ENCODE data around the gene ZNF74.
"Not testable (repeated sequence)": the region's sequence is repeated elsewhere in the genome, so short reads cannot be mapped to it uniquely, and the experiment has no call there.

The ZNF74 gene

DNA sequence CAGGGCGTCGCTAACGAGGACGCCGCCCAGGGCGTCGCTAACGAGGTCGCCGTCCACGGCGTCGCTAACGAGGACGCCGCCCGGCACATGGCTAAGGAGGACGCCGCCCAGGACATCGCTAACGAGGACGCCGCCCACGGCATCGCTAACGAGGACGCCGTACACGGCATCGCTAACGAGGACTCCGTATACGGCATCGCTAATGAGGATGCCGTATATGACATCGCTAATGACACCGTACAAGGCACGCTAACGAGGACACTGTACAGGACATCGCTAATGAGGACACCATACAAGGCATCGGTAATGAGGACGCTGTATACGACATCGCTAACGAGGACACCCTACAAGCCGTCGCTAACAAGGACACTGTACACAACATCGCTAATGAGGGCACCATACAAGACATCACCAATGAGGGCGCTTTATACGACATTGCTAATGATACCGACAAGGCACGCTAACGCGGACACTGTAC lies 32.2 kb upstream of the ZNF74 start:
- H3K36me3 ChIP-seq (ENCODE audit: insufficient read depth, low read length); H3K4me1 ChIP-seq (ENCODE audit: insufficient read depth, low read length); H3K4me3 ChIP-seq (ENCODE audit: low read length); H3K9ac ChIP-seq (ENCODE audit: low read depth, low read length); H3K27ac ChIP-seq (ENCODE audit: low read depth, low read length); H3K9me3 ChIP-seq (ENCODE audit: insufficient read depth, low read depth, low read length); H3K27me3 ChIP-seq (ENCODE audit: insufficient read depth, low read length): not testable (repeated sequence)
- WGBS = 94% methylated on average over 54 of the region's 54 CpGs

DNA sequence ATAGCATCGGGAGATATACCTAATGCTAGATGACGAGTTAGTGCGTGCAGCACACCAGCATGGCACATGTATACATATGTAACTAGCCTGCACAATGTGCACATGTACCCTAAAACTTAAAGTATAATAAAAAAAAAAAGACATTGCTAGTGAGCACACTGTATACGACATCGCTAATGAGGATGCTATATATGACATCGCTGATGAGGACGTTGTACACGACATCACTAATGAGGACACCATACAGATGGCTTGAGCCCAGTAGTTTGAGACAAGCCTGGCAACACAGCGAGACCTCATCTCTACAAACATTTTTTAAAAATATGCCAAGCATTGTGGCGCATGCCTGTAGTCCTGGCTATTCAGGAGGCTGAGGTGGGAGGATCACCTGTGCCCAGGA lies 31.5 kb upstream of the ZNF74 start:
- WGBS = 95% methylated on average over 7 of the region's 10 CpGs
- H3K4me3 ChIP-seq (ENCODE audit: low read length); H3K4me1 ChIP-seq (ENCODE audit: insufficient read depth, low read length); H3K27me3 ChIP-seq (ENCODE audit: insufficient read depth, low read length); H3K9me3 ChIP-seq (ENCODE audit: insufficient read depth, low read depth, low read length); H3K36me3 ChIP-seq (ENCODE audit: insufficient read depth, low read length); H3K27ac ChIP-seq (ENCODE audit: low read depth, low read length); H3K9ac ChIP-seq (ENCODE audit: low read depth, low read length): not testable (repeated sequence)

DNA sequence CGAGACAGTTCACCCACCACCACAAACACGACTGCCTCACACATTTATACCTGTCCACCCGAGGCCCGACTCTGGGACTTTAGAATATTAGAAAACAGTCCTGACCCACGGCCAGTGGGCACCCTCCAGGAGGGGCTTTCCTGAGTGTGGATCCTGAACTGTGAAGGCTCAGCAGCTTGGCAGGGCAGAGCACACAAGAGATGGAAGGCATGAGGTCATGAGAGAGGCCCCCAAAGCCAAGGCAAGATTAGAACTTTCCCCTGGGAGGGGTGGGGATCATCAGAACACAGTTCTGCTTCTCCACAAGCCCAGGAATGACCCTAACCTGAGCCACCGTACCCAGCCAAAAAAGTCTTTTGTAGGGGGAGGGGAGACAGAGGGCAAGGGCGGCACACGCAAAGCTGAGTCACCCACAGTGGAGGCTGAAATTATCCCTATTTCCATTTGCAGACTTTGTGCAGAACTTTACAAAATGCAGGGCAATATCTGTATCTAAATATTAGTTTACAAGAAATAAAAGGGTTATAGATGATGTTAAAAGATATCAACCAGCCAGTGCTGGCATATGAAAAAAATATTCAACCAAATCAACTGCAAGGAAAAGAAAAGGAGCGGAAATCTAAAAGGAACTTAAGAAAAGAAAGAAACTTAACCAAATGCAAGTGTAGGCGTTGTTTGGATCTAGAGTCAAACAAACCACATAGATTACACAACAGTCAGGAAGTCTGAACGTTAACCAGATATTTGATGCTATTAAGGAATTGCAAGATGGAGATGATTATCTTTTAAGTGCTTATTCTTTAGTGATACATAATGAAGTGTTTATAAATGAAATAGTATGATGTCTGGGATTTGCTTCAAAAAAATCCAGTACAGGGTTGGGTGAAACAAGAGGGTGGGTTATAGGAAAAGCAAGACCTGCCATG lies 29.4 kb upstream of the ZNF74 start:
- not testable (repeated sequence) for H3K9ac ChIP-seq (ENCODE audit: low read depth, low read length); H3K4me3 ChIP-seq (ENCODE audit: low read length); H3K9me3 ChIP-seq (ENCODE audit: insufficient read depth, low read depth, low read length); H3K36me3 ChIP-seq (ENCODE audit: insufficient read depth, low read length); H3K27me3 ChIP-seq (ENCODE audit: insufficient read depth, low read length); H3K4me1 ChIP-seq (ENCODE audit: insufficient read depth, low read length); H3K27ac ChIP-seq (ENCODE audit: low read depth, low read length)
- 82% methylated on average over 9 of the region's 11 CpGs for WGBS

DNA sequence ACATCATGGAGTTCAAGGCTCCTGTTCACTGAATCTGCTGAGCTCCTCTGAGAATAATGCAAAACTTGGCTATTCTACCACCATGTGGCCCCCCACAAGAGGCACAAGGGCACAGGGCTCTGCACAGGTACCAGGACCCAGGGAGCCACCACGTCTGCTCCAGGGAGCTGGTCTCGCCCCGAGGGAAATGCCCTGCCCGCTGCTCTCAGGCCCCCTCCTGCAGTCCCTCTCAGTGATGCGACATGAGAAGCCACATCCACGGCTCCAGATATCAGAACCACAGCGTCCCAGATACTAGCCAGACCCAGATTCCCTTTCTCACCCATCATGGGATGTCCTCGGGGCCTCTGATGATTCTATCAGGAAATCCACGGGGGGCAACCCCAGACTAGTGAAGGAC lies 27.1 kb upstream of the ZNF74 start:
- H3K4me3 ChIP-seq (ENCODE audit: low read length); H3K36me3 ChIP-seq (ENCODE audit: insufficient read depth, low read length); H3K9me3 ChIP-seq (ENCODE audit: insufficient read depth, low read depth, low read length); H3K27ac ChIP-seq (ENCODE audit: low read depth, low read length); H3K4me1 ChIP-seq (ENCODE audit: insufficient read depth, low read length); H3K9ac ChIP-seq (ENCODE audit: low read depth, low read length); H3K27me3 ChIP-seq (ENCODE audit: insufficient read depth, low read length): not testable (repeated sequence)
- WGBS = 89% methylated on average over 9 of the region's 9 CpGs

DNA sequence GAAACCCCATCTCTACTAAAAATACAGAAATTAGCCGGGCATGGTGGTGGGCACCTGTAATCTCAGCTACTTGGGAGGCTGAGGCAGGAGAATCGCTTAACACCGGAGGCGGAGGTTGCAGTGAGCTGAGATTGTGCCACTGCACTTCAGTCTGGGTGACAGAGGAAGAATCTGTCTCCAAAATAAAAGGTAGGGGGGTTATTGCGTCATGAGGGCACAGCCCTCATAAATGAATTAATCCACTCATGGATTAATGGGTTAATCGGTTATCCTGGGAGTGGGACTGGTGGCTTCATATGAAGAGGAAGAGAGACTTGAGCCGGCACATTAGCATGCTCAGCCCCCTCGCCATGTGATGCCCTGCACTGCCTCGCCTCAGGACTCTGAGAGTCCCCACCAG lies 25.1 kb upstream of the ZNF74 start:
- H3K36me3 ChIP-seq (ENCODE audit: insufficient read depth, low read length); H3K9ac ChIP-seq (ENCODE audit: low read depth, low read length); H3K27ac ChIP-seq (ENCODE audit: low read depth, low read length); H3K4me3 ChIP-seq (ENCODE audit: low read length); H3K27me3 ChIP-seq (ENCODE audit: insufficient read depth, low read length); H3K4me1 ChIP-seq (ENCODE audit: insufficient read depth, low read length); H3K9me3 ChIP-seq (ENCODE audit: insufficient read depth, low read depth, low read length): not testable (repeated sequence)
- WGBS = 96% methylated on average over 7 of the region's 9 CpGs

DNA sequence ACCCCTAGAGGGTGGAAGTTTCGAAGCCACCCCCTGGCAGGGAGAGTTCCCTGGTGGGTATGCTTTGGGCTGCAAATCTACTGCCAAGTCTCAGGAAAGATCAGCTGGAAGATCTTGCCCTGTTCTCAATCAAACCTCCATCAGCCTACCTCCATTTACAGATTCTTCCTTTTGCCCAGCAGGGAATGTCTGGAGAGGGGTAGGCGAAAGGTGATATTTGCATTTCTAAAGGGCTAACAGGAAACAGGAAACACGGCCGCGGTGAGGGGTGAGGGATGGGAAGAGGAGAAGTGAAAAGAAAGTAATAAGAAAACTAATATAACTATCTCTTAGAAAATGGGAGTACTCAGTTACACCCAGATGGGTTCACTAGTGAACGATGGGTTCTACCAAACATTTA lies 22.3 kb upstream of the ZNF74 start:
- not testable (repeated sequence) for H3K4me3 ChIP-seq (ENCODE audit: low read length); H3K9ac ChIP-seq (ENCODE audit: low read depth, low read length); H3K36me3 ChIP-seq (ENCODE audit: insufficient read depth, low read length); H3K4me1 ChIP-seq (ENCODE audit: insufficient read depth, low read length); H3K27me3 ChIP-seq (ENCODE audit: insufficient read depth, low read length); H3K27ac ChIP-seq (ENCODE audit: low read depth, low read length); H3K9me3 ChIP-seq (ENCODE audit: insufficient read depth, low read depth, low read length)
- no CpG with 5 or more reads among the region's 6 CpGs for WGBS

DNA sequence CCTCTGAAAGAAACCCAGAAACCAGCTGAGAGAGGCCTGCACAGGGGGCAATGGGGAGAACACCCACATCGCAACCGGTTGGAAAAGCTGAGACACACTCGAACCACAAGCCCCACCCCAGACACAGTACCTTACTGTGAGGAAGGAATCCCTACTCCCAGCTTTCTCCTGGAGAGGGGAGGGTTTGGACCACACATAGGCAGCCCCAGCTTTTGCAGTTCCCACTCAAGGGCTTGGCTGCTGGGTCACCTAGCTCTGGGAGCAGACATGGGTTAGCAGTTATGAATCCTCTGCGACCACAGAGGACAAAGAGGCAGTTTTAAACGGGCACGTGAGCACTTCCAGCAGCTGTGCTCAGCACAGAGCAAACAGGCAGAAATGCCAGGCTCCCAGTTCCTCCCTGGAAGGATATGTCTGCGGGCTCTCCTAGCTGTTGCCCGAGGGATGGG lies 21.5 kb upstream of the ZNF74 start:
- not testable (repeated sequence) for H3K9me3 ChIP-seq (ENCODE audit: insufficient read depth, low read depth, low read length); H3K36me3 ChIP-seq (ENCODE audit: insufficient read depth, low read length); H3K9ac ChIP-seq (ENCODE audit: low read depth, low read length); H3K4me1 ChIP-seq (ENCODE audit: insufficient read depth, low read length); H3K4me3 ChIP-seq (ENCODE audit: low read length); H3K27ac ChIP-seq (ENCODE audit: low read depth, low read length); H3K27me3 ChIP-seq (ENCODE audit: insufficient read depth, low read length)
- 18% methylated on average over 3 of the region's 8 CpGs for WGBS

DNA sequence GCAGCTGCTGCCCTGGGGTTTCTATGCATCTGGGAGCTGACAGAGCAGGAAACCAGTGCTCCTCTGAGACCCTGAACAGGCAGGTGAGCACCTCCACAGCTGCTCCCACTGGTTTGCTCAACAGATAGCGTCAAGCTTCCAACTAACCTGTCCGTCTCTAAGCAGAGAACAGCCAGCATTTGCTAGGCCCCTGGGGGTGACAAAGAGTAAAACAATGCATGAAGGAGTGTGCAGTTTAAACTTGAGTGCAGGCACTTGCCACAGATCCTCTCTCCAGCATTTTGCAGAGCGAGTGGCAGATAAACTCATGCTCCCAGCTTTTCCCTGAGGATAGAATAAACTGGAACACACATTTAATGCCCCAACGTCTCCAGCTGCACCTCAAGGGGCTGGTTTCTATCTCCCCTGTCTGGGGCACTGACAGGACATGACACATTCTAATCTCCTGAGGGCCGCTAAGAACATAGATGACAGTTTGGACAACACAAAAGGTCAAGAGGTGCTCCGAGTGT lies 20.7 kb upstream of the ZNF74 start:
- H3K4me3 ChIP-seq (ENCODE audit: low read length); H3K9ac ChIP-seq (ENCODE audit: low read depth, low read length); H3K4me1 ChIP-seq (ENCODE audit: insufficient read depth, low read length); H3K9me3 ChIP-seq (ENCODE audit: insufficient read depth, low read depth, low read length); H3K27ac ChIP-seq (ENCODE audit: low read depth, low read length); H3K27me3 ChIP-seq (ENCODE audit: insufficient read depth, low read length); H3K36me3 ChIP-seq (ENCODE audit: insufficient read depth, low read length): not testable (repeated sequence)
- WGBS = 76% methylated on average over 6 of the region's 6 CpGs

DNA sequence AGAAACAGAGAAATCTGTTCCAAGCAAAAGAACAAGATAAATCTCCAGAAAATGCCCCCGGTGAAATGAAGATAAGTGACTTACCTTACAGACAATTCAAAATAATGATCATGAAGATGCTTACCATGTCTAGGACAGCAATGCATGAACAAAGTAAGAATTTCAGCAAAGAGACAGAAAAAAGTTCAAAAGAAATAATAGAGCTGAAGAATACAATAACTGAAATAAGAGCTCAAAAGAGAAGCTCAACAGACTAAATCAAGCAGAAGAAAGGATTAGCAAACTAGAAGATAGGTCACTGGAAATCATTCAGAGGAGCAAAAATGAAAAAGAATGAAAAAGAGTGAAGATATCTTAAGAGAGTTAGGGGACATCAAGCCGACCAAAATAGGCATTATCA lies 19.8 kb upstream of the ZNF74 start:
- 100% methylated on average over 1 of the region's 2 CpGs for whole genome bisulfite sequencing
- H3K27me3 ChIP-seq (ENCODE audit: insufficient read depth, low read length); H3K36me3 ChIP-seq (ENCODE audit: insufficient read depth, low read length); H3K4me3 ChIP-seq (ENCODE audit: low read length); H3K9ac ChIP-seq (ENCODE audit: low read depth, low read length); H3K9me3 ChIP-seq (ENCODE audit: insufficient read depth, low read depth, low read length); H3K27ac ChIP-seq (ENCODE audit: low read depth, low read length); H3K4me1 ChIP-seq (ENCODE audit: insufficient read depth, low read length): not testable (repeated sequence)

DNA sequence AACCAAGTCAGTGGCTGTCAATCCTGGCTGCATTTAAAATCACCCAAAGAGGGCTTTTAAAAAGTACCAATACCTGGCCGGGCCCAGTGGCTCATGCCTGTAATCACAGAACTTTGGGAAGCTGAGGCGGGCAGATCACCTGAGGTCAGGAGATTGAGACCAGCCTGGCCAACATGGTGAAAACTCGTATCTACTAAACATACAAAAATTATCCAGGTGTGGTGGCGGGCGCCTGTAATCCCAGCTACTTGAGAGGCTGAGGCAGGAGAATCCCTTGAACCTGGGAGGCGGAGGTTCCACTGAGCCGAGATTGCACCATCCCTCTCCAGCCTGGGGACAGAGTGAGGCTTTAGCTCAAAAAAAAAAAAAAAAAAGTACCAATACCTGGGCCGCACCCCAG lies 17.7 kb upstream of the ZNF74 start:
- H3K27me3 ChIP-seq (ENCODE audit: insufficient read depth, low read length); H3K9ac ChIP-seq (ENCODE audit: low read depth, low read length); H3K4me3 ChIP-seq (ENCODE audit: low read length); H3K27ac ChIP-seq (ENCODE audit: low read depth, low read length); H3K9me3 ChIP-seq (ENCODE audit: insufficient read depth, low read depth, low read length); H3K36me3 ChIP-seq (ENCODE audit: insufficient read depth, low read length); H3K4me1 ChIP-seq (ENCODE audit: insufficient read depth, low read length): not testable (repeated sequence)
- WGBS = 98% methylated on average over 7 of the region's 8 CpGs

DNA sequence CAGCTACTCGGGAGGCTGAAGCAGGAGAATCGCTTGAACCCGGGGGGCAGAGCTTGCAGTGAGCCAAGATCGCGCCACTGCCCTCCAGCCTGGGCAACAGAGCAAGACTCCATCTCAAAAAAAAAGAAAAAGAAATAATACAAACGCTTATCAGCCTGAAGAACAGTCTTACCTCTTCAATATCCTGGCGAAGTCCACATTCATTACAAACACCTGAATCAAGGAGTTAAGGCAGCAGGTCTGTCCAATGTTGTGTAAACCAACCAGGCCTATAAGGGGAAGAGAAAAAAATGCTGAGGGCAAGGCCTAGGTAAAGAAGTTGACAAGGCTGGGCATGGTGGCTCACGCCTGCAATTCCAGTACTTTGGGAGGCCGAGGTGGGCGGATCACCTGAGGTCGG lies 17.0 kb upstream of the ZNF74 start:
- 97% methylated on average over 11 of the region's 11 CpGs for WGBS
- not testable (repeated sequence) for H3K4me1 ChIP-seq (ENCODE audit: insufficient read depth, low read length); H3K27ac ChIP-seq (ENCODE audit: low read depth, low read length)

DNA sequence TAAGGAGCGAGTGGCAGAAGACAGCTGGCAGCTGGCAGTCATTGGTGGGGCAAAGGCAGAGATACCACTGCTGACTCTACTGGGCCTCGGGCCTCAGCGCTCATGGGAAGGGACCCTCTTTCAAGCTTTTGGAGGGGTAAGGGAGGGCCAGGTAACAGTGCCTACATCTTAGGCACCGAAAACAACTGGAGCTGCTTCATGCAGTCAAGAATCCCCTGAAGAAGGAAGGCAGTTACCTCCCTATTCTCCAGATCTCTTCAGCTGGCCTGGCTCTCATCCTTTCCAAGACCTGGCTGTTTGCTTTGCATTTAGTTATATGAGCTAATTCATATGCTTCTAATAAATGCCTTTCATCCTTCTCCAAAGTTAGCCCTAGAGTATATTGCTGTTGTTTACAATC lies 15.8 kb upstream of the ZNF74 start:
- Histone ChIP-seq H3K9ac (ENCODE audit: low read depth, low read length) (no peak overlapping the region), H3K9me3 (ENCODE audit: insufficient read depth, low read depth, low read length) (no peaks in the 10 kb centered on the region), H3K36me3 (ENCODE audit: insufficient read depth, low read length) (no peaks in the 10 kb centered on the region), H3K4me1 (ENCODE audit: insufficient read depth, low read length) (peaks cover 4% of the 10 kb centered on the region; the same call in 1 of the 2 replicates), H3K27ac (ENCODE audit: low read depth, low read length) (no peak overlapping the region), H3K27me3 (ENCODE audit: insufficient read depth, low read length) (peaks cover 7% of the 10 kb centered on the region), H3K4me3 (ENCODE audit: low read length) (no peak overlapping the region)
- 94% methylated on average over 4 of the region's 4 CpGs for WGBS

More for the DNA sequence above, 17.0 kb upstream of the ZNF74 start:
- not testable (repeated sequence) for H3K4me3 ChIP-seq (ENCODE audit: low read length); H3K9me3 ChIP-seq (ENCODE audit: insufficient read depth, low read depth, low read length); H3K27me3 ChIP-seq (ENCODE audit: insufficient read depth, low read length); H3K9ac ChIP-seq (ENCODE audit: low read depth, low read length); H3K36me3 ChIP-seq (ENCODE audit: insufficient read depth, low read length)
